IMR-90 (cell line): ENCODE results near the gene BYSL. TPM values are rescaled to one million over a fixed set of nuclear protein-coding genes. Genes with fewer than 3 reads are reported as not detected.

Experiments
- ATAC-seq: fragments of 200-7000 bp; cut with Tn5 transposase; 2 replicates; pipeline ENCODE4 v1.9.1; 2020; ENCODE audit warnings: low read depth, mild to moderate bottlenecking, moderate library complexity
- BruUV-seq: library from RNA; stranded (reverse); fragments of 400-500 nt; replicated peaks from 2 replicates; lab custom pipeline; 2021; lab: Mats Ljungman, UMichigan
- CTCF ChIA-PET: fragments of 300-600 bp; formaldehyde crosslinking; extraction: SDS; loops from one replicate; lab custom pipeline; 2021; ENCODE audit warnings: antibody characterized with exemption; lab: Yijun Ruan, JAX
- POLR2A ChIA-PET: fragments of 300-600 bp; sonication (Branson Sonifier 250); formaldehyde crosslinking; loops from one replicate; lab custom pipeline; 2022; ENCODE audit warnings: antibody characterized with exemption; ENCODE audit not compliant: unreplicated experiment; lab: Charles Lee
- DNase-seq: peaks from one replicate; pipeline ENCODE4 v3.0.0; 2013
- H2AFZ ChIP-seq: replicated peaks from 2 replicates; pipeline ENCODE3; 2013; ENCODE audit warnings: low read length, mild to moderate bottlenecking; ENCODE audit not compliant: poor library complexity
- H2AK5ac ChIP-seq: 2 replicates; pipeline ENCODE4 v1.6.1; 2013; ENCODE audit warnings: low read depth, low read length, inconsistent platforms
- H2AK9ac ChIP-seq: replicated peaks from 2 replicates; pipeline ENCODE3; 2013; ENCODE audit warnings: mild to moderate bottlenecking, low read depth, low read length, moderate library complexity; ENCODE audit not compliant: poor library complexity
- H2BK120ac ChIP-seq: 2 replicates; pipeline ENCODE4 v1.6.1; 2013; ENCODE audit warnings: low read depth, low read length, inconsistent platforms
- H2BK15ac ChIP-seq: 3 replicates; pipeline ENCODE4 v1.6.1; 2013; ENCODE audit warnings: low read depth, low read length, inconsistent platforms
- H2BK20ac ChIP-seq: 2 replicates; pipeline ENCODE4 v1.6.1; 2013; ENCODE audit warnings: low read depth, mild to moderate bottlenecking, inconsistent platforms, low read length, moderate library complexity
- H2BK5ac ChIP-seq: 2 replicates; pipeline ENCODE4 v1.6.1; 2013; ENCODE audit warnings: mild to moderate bottlenecking, low read depth, low read length, inconsistent platforms; ENCODE audit not compliant: poor library complexity, severe bottlenecking
- H3K14ac ChIP-seq: replicated peaks from 2 replicates; pipeline ENCODE4 v1.6.1; 2013; ENCODE audit warnings: low read depth, low read length, inconsistent platforms
- H3K18ac ChIP-seq: 2 replicates; pipeline ENCODE4 v1.6.1; 2013; ENCODE audit warnings: low read depth, low read length, control low read depth
- H3K23ac ChIP-seq: 2 replicates; pipeline ENCODE4 v1.6.1; 2013; ENCODE audit warnings: low read depth, low read length, inconsistent platforms
- H3K27ac ChIP-seq: 2 replicates; pipeline ENCODE4 v1.5.1; 2013; ENCODE audit warnings: mild to moderate bottlenecking, control low read depth, low read length; ENCODE audit not compliant: insufficient read depth
- H3K27me3 ChIP-seq: 2 replicates; pipeline ENCODE4 v1.6.1; 2013; ENCODE audit warnings: low read length; ENCODE audit not compliant: control insufficient read depth, insufficient read depth
- H3K36me3 ChIP-seq: 2 replicates; pipeline ENCODE4 v1.6.1; 2013; ENCODE audit warnings: low read length, mixed read lengths; ENCODE audit not compliant: control insufficient read depth, insufficient read depth
- H3K4ac ChIP-seq: 2 replicates; pipeline ENCODE4 v1.6.1; 2013; ENCODE audit warnings: low read depth, low read length, inconsistent platforms
- H3K4me1 ChIP-seq: 2 replicates; pipeline ENCODE4 v1.6.1; 2013; ENCODE audit warnings: low read length, mixed read lengths; ENCODE audit not compliant: control insufficient read depth, insufficient read depth
- H3K4me2 ChIP-seq: 2 replicates; pipeline ENCODE4 v1.6.1; 2013; ENCODE audit warnings: low read depth, mild to moderate bottlenecking, control low read depth, low read length, moderate library complexity
- H3K4me3 ChIP-seq: 2 replicates; pipeline ENCODE4 v1.5.1; 2013; ENCODE audit warnings: low read depth, mild to moderate bottlenecking, control low read depth, low read length, moderate library complexity; ENCODE audit not compliant: insufficient read depth
- H3K56ac ChIP-seq: 2 replicates; pipeline ENCODE4 v1.6.1; 2013; ENCODE audit warnings: low read length, inconsistent platforms; ENCODE audit not compliant: insufficient read depth; ENCODE audit errors: extremely low read depth
- H3K79me1 ChIP-seq, 2 experiments: 2 replicates each; pipeline ENCODE4 v1.6.1; 2013; ENCODE audit warnings: low read length in 2 of 2, inconsistent platforms in 1 of 2, low read depth in 1 of 2
- H3K9ac ChIP-seq: 2 replicates; pipeline ENCODE4 v1.6.1; 2013; ENCODE audit warnings: low read depth, low read length, control low read depth
- H3K9me1 ChIP-seq: 2 replicates; pipeline ENCODE4 v1.6.1; 2013; ENCODE audit warnings: low read length, inconsistent platforms; ENCODE audit not compliant: insufficient read depth
- H3K9me3 ChIP-seq: 2 replicates; pipeline ENCODE4 v1.6.1; 2013; ENCODE audit warnings: low read length; ENCODE audit not compliant: control insufficient read depth, insufficient read depth
- H4K20me1 ChIP-seq: 2 replicates; pipeline ENCODE4 v1.6.1; 2013; ENCODE audit warnings: low read length, inconsistent platforms; ENCODE audit not compliant: insufficient read depth
- H4K5ac ChIP-seq: 2 replicates; pipeline ENCODE4 v1.6.1; 2013; ENCODE audit warnings: mild to moderate bottlenecking, low read depth, low read length, control low read depth
- H4K8ac ChIP-seq, 2 experiments: 2 replicates each; pipeline ENCODE4 v1.6.1; 2013; ENCODE audit warnings: low read depth in 2 of 2, low read length in 2 of 2, control low read depth in 1 of 2, inconsistent platforms in 1 of 2
- H4K91ac ChIP-seq: 2 replicates; pipeline ENCODE4 v1.6.1; 2013; ENCODE audit warnings: low read depth, low read length, inconsistent platforms; ENCODE audit not compliant: insufficient read depth
- BHLHE40 ChIP-seq: fragments of 150-350 bp; IDR thresholded peaks from 2 replicates; pipeline ENCODE4 v1.6.1; 2016; ENCODE audit warnings: mild to moderate bottlenecking, low read depth, low read length
- CEBPB ChIP-seq: IDR thresholded peaks from 2 replicates; pipeline ENCODE4 v1.6.1; 2012; ENCODE audit warnings: low read depth, low read length, improper control_type of control experiment
- CHD1 ChIP-seq: IDR thresholded peaks from 2 replicates; pipeline ENCODE4 v1.6.1; 2012; ENCODE audit warnings: low read depth, low read length, improper control_type of control experiment
- ELK1 ChIP-seq: fragments of 150-350 bp; IDR thresholded peaks from 2 replicates; pipeline ENCODE4 v1.6.1; 2016; ENCODE audit warnings: low read depth, mild to moderate bottlenecking, low read length, moderate library complexity, borderline replicate concordance
- FOS ChIP-seq: fragments of 150-350 bp; IDR thresholded peaks from 2 replicates; pipeline ENCODE4 v1.6.1; 2016; ENCODE audit warnings: low read depth, low read length
- MAFK ChIP-seq: IDR thresholded peaks from 2 replicates; pipeline ENCODE4 v1.6.1; 2012; ENCODE audit warnings: low read depth, low read length, improper control_type of control experiment
- MAZ ChIP-seq: IDR thresholded peaks from 2 replicates; pipeline ENCODE4 v1.6.1; 2012; ENCODE audit warnings: low read depth, mild to moderate bottlenecking, low read length, improper control_type of control experiment, moderate library complexity, borderline replicate concordance
- MXI1 ChIP-seq: IDR thresholded peaks from 2 replicates; pipeline ENCODE4 v1.6.1; 2012; ENCODE audit warnings: low read depth, mild to moderate bottlenecking, low read length, moderate library complexity, borderline replicate concordance
- NFE2L2 ChIP-seq: fragments of 150-350 bp; IDR thresholded peaks from 2 replicates; pipeline ENCODE4 v1.6.1; 2016; ENCODE audit warnings: low read depth, mild to moderate bottlenecking, low read length
- POLR2A ChIP-seq: IDR thresholded peaks from 2 replicates; pipeline ENCODE4 v1.6.1; 2012; ENCODE audit warnings: mild to moderate bottlenecking, low read depth, low read length
- RAD21 ChIP-seq: IDR thresholded peaks from 2 replicates; pipeline ENCODE4 v1.6.1; 2012; ENCODE audit warnings: low read length, improper control_type of control experiment
- RCOR1 ChIP-seq: IDR thresholded peaks from 2 replicates; pipeline ENCODE4 v1.6.1; 2012; ENCODE audit warnings: mild to moderate bottlenecking, low read length, improper control_type of control experiment; ENCODE audit not compliant: insufficient replicate concordance
- RFX5 ChIP-seq: IDR thresholded peaks from 2 replicates; pipeline ENCODE4 v1.8.0; 2012; ENCODE audit warnings: low read depth, mild to moderate bottlenecking, low read length, moderate library complexity
- SMC3 ChIP-seq: fragments of 150-350 bp; IDR thresholded peaks from 2 replicates; pipeline ENCODE4 v1.6.1; 2016; ENCODE audit warnings: low read depth, mild to moderate bottlenecking, antibody characterized with exemption, low read length, moderate library complexity
- USF2 ChIP-seq: fragments of 150-350 bp; IDR thresholded peaks from 2 replicates; pipeline ENCODE4 v1.6.1; 2017; ENCODE audit warnings: mild to moderate bottlenecking, antibody characterized with exemption, low read length, low read depth
- WGBS, 2 experiments: methylation state at CpG; one replicate each; pipeline versions ENCODE4 v1.1.5 to v1.1.7; 2013; ENCODE audit warnings: missing lambda C conversion rate in 2 of 2; ENCODE audit not compliant: insufficient read length in 1 of 2; ENCODE audit errors: extremely low coverage in 2 of 2; 5-methylcytosine and 5-hydroxymethylcytosine counted together
- dilution Hi-C: fragments of 300-500 bp; cut with HindIII; formaldehyde crosslinking; loops from one replicate; pipeline ENCODE4 v1.14.3; 2018; ENCODE audit warnings: low sequenced_read_pairs; ENCODE audit not compliant: unreplicated experiment
- in situ Hi-C: fragments of 300-500 bp; cut with MboI; formaldehyde crosslinking; loops from 3 replicates; pipeline ENCODE4 v1.14.3; 2019; ENCODE audit warnings: low sequenced_read_pairs, inconsistent platforms, mixed read lengths
- intact Hi-C: fragments of 100-400 bp; cut with micrococcal nuclease; formaldehyde crosslinking; loops from 2 replicates; pipeline ENCODE4 v1.10.0; 2022
- polyA plus RNA-seq, 3 experiments: library from polyadenylated mRNA; depleted of rRNA; stranded (reverse); fragments of >200 nt; gene quantifications; 2 replicates each; pipeline ENCODE4 v1.2.3, GENCODE V29; 2012; ENCODE audit warnings: low replicate concordance in 1 of 3
- total RNA-seq: library from RNA; depleted of rRNA; stranded (reverse); fragments of >200 nt; gene quantifications from 2 replicates; pipeline ENCODE4 v1.2.3, GENCODE V29; 2012
- TF ChIP-seq, protein P1 (sequence below): conservative IDR thresholded peaks from 2 replicates; pipeline ENCODE4 v1.5.1; 2012; ENCODE audit warnings: mild to moderate bottlenecking, low read depth, low read length, improper control_type of control experiment

BYSL gene
- total and polyA plus RNA-seq, 2 of the 4 experiments (the other 2 are of a cell fraction): 26.7 to 36.3 TPM

GRCh38 chr6:41974281-41974825 is 53.1 kb downstream of the BYSL start:
- Histone ChIP-seq H3K56ac (no peak overlapping the region), H3K27me3 (no peaks in the 10 kb centered on the region), H3K9me1 (peaks cover 5% of the 10 kb centered on the region), H4K5ac (no peak overlapping the region), H3K4me1 (peaks cover 7% of the 10 kb centered on the region), H3K4ac (no peak overlapping the region), H2AK5ac (no peak overlapping the region; the same call in 1 of the 2 replicates), H4K91ac (no peak overlapping the region), H2BK120ac (no peak overlapping the region), H2AFZ (no peak overlapping the region), H3K4me2 (no peak overlapping the region), H2AK9ac (peak overlapping the region; percentile 25), H3K36me3 (no peaks in the 10 kb centered on the region), H3K14ac (no peak overlapping the region), H3K23ac (no peak overlapping the region), H4K20me1 (no peaks in the 10 kb centered on the region), H3K18ac (no peak overlapping the region), H3K9me3 (no peaks in the 10 kb centered on the region), H4K8ac (no peak overlapping the region), H3K27ac (no peak overlapping the region), H3K9ac (no peak overlapping the region), H2BK15ac (0 out of 3 replicates have a peak overlapping the region, but pooled peaks have one; percentile 2), H3K79me1 (no peaks in the 10 kb centered on the region), H2BK20ac (no peak overlapping the region), H2BK5ac (no peak overlapping the region), H3K4me3 (no peak overlapping the region)
- in situ Hi-C loops: no loop called here
- POLR2A ChIA-PET: no interaction called here
- dilution Hi-C loops: no loop called here
- CTCF ChIA-PET: no interaction called here
- no peak for ATAC-seq
- no peak for DNase-seq
- no peak for TF ChIP-seq CHD1
- no peak for TF ChIP-seq USF2
- no peak for TF ChIP-seq RAD21
- TF ChIP-seq ELK1: no peak
- TF ChIP-seq CEBPB: no peak
- TF ChIP-seq BHLHE40: no peak
- no peak for TF ChIP-seq FOS
- TF ChIP-seq RFX5: no peak
- no peak for TF ChIP-seq MAZ
- no peak for TF ChIP-seq RCOR1
- TF ChIP-seq, protein P1, sequence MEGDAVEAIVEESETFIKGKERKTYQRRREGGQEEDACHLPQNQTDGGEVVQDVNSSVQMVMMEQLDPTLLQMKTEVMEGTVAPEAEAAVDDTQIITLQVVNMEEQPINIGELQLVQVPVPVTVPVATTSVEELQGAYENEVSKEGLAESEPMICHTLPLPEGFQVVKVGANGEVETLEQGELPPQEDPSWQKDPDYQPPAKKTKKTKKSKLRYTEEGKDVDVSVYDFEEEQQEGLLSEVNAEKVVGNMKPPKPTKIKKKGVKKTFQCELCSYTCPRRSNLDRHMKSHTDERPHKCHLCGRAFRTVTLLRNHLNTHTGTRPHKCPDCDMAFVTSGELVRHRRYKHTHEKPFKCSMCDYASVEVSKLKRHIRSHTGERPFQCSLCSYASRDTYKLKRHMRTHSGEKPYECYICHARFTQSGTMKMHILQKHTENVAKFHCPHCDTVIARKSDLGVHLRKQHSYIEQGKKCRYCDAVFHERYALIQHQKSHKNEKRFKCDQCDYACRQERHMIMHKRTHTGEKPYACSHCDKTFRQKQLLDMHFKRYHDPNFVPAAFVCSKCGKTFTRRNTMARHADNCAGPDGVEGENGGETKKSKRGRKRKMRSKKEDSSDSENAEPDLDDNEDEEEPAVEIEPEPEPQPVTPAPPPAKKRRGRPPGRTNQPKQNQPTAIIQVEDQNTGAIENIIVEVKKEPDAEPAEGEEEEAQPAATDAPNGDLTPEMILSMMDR: no peak
- TF ChIP-seq NFE2L2: no peak
- TF ChIP-seq SMC3: no peak
- no peak for TF ChIP-seq MXI1
- TF ChIP-seq MAFK: no peak
- TF ChIP-seq POLR2A: no peak
- WGBS, 2 experiments: no CpG with 5 or more reads among the region's 5 CpGs
- intact Hi-C loops: no loop called here
- no TSS peak for BruUV-seq
